WTC11 (cell line): ENCODE results near the gene RMDN3. TPM values are rescaled to one million over a fixed set of nuclear protein-coding genes. Genes with fewer than 3 reads are reported as not detected.
A peak's percentile ranks its signal among the peaks of the same experiment; 100 is the strongest.

Experiments
- ARID4B ChIP-seq: sonication (generic); formaldehyde crosslinking; IDR thresholded peaks from 2 replicates; pipeline ENCODE4 v1.8.0; 2023; ENCODE audit warnings: missing genetic modification reagents, mild to moderate bottlenecking, borderline replicate concordance
- ATF2 ChIP-seq: sonication (generic); formaldehyde crosslinking; IDR thresholded peaks from 2 replicates; pipeline ENCODE4 v1.8.1; 2022; ENCODE audit warnings: low read depth, missing genetic modification reagents, borderline replicate concordance
- ETV6 ChIP-seq: sonication (generic); formaldehyde crosslinking; IDR thresholded peaks from 2 replicates; pipeline ENCODE4 v1.8.1; 2022; ENCODE audit warnings: mild to moderate bottlenecking, missing genetic modification reagents
- GABPB1 ChIP-seq: sonication (generic); formaldehyde crosslinking; IDR thresholded peaks from 2 replicates; pipeline ENCODE4 v1.8.1; 2023; ENCODE audit warnings: mild to moderate bottlenecking, missing genetic modification reagents
- JUN ChIP-seq: sonication (generic); formaldehyde crosslinking; IDR thresholded peaks from 2 replicates; pipeline ENCODE4 v1.8.0; 2023; ENCODE audit warnings: mild to moderate bottlenecking, missing genetic modification reagents
- NR3C1 ChIP-seq: sonication (generic); formaldehyde crosslinking; conservative IDR thresholded peaks from 2 replicates; pipeline ENCODE4 v1.8.1; 2023; ENCODE audit warnings: low read depth, mild to moderate bottlenecking, missing genetic modification reagents
- OVOL2 ChIP-seq: fragments of 250-450 bp; sonication (Bioruptor Pico); IDR thresholded peaks from 2 replicates; pipeline ENCODE4 v1.9.0; 2021; ENCODE audit warnings: mild to moderate bottlenecking, borderline replicate concordance
- RELA ChIP-seq: sonication (generic); formaldehyde crosslinking; IDR thresholded peaks from 2 replicates; pipeline ENCODE4 v1.8.1; 2022; ENCODE audit warnings: missing genetic modification reagents, mild to moderate bottlenecking, borderline replicate concordance
- RORB ChIP-seq: fragments of 250-450 bp; sonication (Bioruptor Pico); IDR thresholded peaks from 2 replicates; pipeline ENCODE4 v1.9.0; 2021; ENCODE audit warnings: mild to moderate bottlenecking
- SMAD4 ChIP-seq: sonication (generic); formaldehyde crosslinking; IDR thresholded peaks from 2 replicates; pipeline ENCODE4 v1.8.0; 2022; ENCODE audit warnings: mild to moderate bottlenecking, missing genetic modification reagents
- TEAD4 ChIP-seq: sonication (generic); formaldehyde crosslinking; IDR thresholded peaks from 2 replicates; pipeline ENCODE4 v1.8.0; 2022; ENCODE audit warnings: mild to moderate bottlenecking, missing genetic modification reagents
- USF2 ChIP-seq: sonication (generic); formaldehyde crosslinking; IDR thresholded peaks from 2 replicates; pipeline ENCODE4 v1.8.1; 2023; ENCODE audit warnings: mild to moderate bottlenecking, missing genetic modification reagents, moderate library complexity
- ZNF138 ChIP-seq: sonication (generic); formaldehyde crosslinking; conservative IDR thresholded peaks from 2 replicates; pipeline ENCODE4 v1.8.1; 2022; ENCODE audit warnings: mild to moderate bottlenecking, moderate library complexity, missing genetic modification reagents
- ZNF219 ChIP-seq: sonication (generic); formaldehyde crosslinking; IDR thresholded peaks from 2 replicates; pipeline ENCODE4 v1.8.0; 2023; ENCODE audit warnings: missing genetic modification reagents, mild to moderate bottlenecking, borderline replicate concordance
- ZNF425 ChIP-seq: fragments of 250-450 bp; sonication (Bioruptor Pico); conservative IDR thresholded peaks from 2 replicates; pipeline ENCODE4 v1.9.0; 2021; ENCODE audit warnings: mild to moderate bottlenecking
- ZNF532 ChIP-seq: fragments of 250-450 bp; sonication (Bioruptor Pico); IDR thresholded peaks from 2 replicates; pipeline ENCODE4 v1.9.0; 2021; ENCODE audit warnings: mild to moderate bottlenecking, borderline replicate concordance
- total RNA-seq: library from RNA; stranded (reverse); gene quantifications from 3 replicates; pipeline ENCODE4 v1.2.3, GENCODE V29; 2021
- TF ChIP-seq, protein P1 (sequence below): sonication (generic); formaldehyde crosslinking; IDR thresholded peaks from 2 replicates; pipeline ENCODE4 v1.8.0; 2023; ENCODE audit warnings: mild to moderate bottlenecking, missing genetic modification reagents
- TF ChIP-seq, protein P2 (sequence below): sonication (generic); formaldehyde crosslinking; conservative IDR thresholded peaks from 2 replicates; pipeline ENCODE4 v1.8.1; 2022; ENCODE audit warnings: mild to moderate bottlenecking, missing genetic modification reagents
- TF ChIP-seq, protein P3 (sequence below): sonication (generic); formaldehyde crosslinking; IDR thresholded peaks from 2 replicates; pipeline ENCODE4 v1.8.1; 2023; ENCODE audit warnings: mild to moderate bottlenecking, missing genetic modification reagents

RMDN3 gene
- total RNA-seq, 1 experiment from 2014 or later: 22.8 TPM

DNA sequence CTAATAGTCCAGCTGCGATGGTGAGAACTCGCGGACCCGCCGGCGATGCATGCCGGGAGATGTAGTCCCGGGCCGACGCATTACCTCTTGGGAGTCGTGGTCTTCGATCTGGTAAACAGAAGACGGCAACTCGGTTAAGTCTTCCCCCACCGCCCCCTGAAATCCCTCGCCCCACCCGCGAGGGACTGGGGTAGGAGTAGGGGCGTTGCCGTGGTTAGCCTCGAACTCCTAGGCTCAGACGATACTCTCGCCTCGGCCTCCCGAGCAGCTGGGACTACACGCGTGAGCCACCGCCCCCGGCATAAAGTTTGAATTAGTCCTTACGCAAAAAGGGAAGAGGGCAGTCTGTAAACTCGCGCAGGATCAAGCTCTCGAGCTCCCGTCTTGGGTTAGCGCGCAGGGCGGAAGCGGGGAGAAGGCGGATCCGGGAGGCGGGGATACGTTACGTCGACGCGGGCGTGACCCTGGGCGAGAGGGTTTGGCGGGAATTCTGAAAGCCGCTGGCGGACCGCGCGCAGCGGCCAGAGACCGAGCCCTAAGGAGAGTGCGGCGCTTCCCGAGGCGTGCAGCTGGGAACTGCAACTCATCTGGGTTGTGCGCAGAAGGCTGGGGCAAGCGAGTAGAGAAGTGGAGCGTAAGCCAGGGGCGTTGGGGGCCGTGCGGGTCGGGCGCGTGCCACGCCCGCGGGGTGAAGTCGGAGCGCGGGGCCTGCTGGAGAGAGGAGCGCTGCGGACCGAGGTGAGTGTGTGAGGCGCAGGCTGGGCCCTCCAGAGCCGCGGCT, 60.2 kb downstream of the RMDN3 start, which contains the start of gene RAD51 (continued):
- TF ChIP-seq, protein P1, sequence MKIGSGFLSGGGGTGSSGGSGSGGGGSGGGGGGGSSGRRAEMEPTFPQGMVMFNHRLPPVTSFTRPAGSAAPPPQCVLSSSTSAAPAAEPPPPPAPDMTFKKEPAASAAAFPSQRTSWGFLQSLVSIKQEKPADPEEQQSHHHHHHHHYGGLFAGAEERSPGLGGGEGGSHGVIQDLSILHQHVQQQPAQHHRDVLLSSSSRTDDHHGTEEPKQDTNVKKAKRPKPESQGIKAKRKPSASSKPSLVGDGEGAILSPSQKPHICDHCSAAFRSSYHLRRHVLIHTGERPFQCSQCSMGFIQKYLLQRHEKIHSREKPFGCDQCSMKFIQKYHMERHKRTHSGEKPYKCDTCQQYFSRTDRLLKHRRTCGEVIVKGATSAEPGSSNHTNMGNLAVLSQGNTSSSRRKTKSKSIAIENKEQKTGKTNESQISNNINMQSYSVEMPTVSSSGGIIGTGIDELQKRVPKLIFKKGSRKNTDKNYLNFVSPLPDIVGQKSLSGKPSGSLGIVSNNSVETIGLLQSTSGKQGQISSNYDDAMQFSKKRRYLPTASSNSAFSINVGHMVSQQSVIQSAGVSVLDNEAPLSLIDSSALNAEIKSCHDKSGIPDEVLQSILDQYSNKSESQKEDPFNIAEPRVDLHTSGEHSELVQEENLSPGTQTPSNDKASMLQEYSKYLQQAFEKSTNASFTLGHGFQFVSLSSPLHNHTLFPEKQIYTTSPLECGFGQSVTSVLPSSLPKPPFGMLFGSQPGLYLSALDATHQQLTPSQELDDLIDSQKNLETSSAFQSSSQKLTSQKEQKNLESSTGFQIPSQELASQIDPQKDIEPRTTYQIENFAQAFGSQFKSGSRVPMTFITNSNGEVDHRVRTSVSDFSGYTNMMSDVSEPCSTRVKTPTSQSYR: peak; percentile 52; the same call in 1 of the 2 replicates
- TF ChIP-seq OVOL2 (CRISPR knock-in tag): no peak
- TF ChIP-seq NR3C1 (CRISPR knock-in tag): no peak
- 0 out of 2 replicates have a peak, but pooled peaks have one; percentile 62 for TF ChIP-seq TEAD4 (CRISPR knock-in tag)
- no peak for TF ChIP-seq ZNF219 (CRISPR knock-in tag)
- TF ChIP-seq ATF2 (CRISPR knock-in tag): no peak
- TF ChIP-seq ZNF138 (CRISPR knock-in tag): no peak
- TF ChIP-seq, protein P2, sequence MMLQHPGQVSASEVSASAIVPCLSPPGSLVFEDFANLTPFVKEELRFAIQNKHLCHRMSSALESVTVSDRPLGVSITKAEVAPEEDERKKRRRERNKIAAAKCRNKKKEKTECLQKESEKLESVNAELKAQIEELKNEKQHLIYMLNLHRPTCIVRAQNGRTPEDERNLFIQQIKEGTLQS (CRISPR knock-in tag): no peak
- TF ChIP-seq RORB (CRISPR knock-in tag): no peak
- TF ChIP-seq ETV6 (CRISPR knock-in tag): peak; percentile 94
- peak; percentile 96 for TF ChIP-seq ARID4B
- peak; percentile 47 for TF ChIP-seq JUN (CRISPR knock-in tag)
- peak; percentile 68 for TF ChIP-seq GABPB1 (CRISPR knock-in tag)
- TF ChIP-seq, protein P3, sequence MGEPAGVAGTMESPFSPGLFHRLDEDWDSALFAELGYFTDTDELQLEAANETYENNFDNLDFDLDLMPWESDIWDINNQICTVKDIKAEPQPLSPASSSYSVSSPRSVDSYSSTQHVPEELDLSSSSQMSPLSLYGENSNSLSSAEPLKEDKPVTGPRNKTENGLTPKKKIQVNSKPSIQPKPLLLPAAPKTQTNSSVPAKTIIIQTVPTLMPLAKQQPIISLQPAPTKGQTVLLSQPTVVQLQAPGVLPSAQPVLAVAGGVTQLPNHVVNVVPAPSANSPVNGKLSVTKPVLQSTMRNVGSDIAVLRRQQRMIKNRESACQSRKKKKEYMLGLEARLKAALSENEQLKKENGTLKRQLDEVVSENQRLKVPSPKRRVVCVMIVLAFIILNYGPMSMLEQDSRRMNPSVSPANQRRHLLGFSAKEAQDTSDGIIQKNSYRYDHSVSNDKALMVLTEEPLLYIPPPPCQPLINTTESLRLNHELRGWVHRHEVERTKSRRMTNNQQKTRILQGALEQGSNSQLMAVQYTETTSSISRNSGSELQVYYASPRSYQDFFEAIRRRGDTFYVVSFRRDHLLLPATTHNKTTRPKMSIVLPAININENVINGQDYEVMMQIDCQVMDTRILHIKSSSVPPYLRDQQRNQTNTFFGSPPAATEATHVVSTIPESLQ (CRISPR knock-in tag): no peak
- peak; percentile 48; the same call in 1 of the 2 replicates for TF ChIP-seq USF2
- TF ChIP-seq RELA (CRISPR knock-in tag): peak; percentile 82; the same call in 1 of the 2 replicates
- no peak for TF ChIP-seq SMAD4 (CRISPR knock-in tag)
- no peak for TF ChIP-seq ZNF532
- TF ChIP-seq ZNF425 (CRISPR knock-in tag): no peak
